Small intestine (tissue), 7 donors: Measurements from ENCODE around the gene CMYA5. TPM values are rescaled to one million over a fixed set of nuclear protein-coding genes. Genes with fewer than 3 reads are reported as not detected.
A peak's percentile ranks its signal among the peaks of the same experiment; 100 is the strongest.

ENCODE experiments used
- DNase-seq, 2 donors: peaks; one replicate each; pipeline versions ENCODE4 v3.0.0 to v3.0.0-alpha.2; 2013
- FAIRE-seq: peaks from 2 replicates; lab custom pipeline; 2012; peaks lifted over from hg19 to GRCh38; lab: Jason Lieb, UNC
- H3K27ac ChIP-seq, 3 donors: one replicate each; pipeline ENCODE4 v1.5.1; 2013; ENCODE audit warnings: low read length in 2 of 3, mild to moderate bottlenecking in 2 of 3, control low read depth in 1 of 3, inconsistent platforms in 1 of 3, low read depth in 1 of 3, moderate library complexity in 1 of 3
- H3K27me3 ChIP-seq, 3 donors: one replicate each; pipeline ENCODE4 v1.6.1; 2013; ENCODE audit warnings: low read length in 3 of 3, inconsistent platforms in 1 of 3; ENCODE audit not compliant: control insufficient read depth in 3 of 3, insufficient read depth in 3 of 3
- H3K36me3 ChIP-seq, 3 donors: one replicate each; pipeline ENCODE4 v1.6.1; 2013; ENCODE audit warnings: low read length in 3 of 3, inconsistent platforms in 1 of 3, low read depth in 1 of 3, mild to moderate bottlenecking in 1 of 3, moderate library complexity in 1 of 3; ENCODE audit not compliant: control insufficient read depth in 3 of 3, insufficient read depth in 2 of 3
- H3K4me1 ChIP-seq, 3 donors: one replicate each; pipeline ENCODE4 v1.6.1; 2013; ENCODE audit warnings: low read length in 2 of 3, inconsistent platforms in 1 of 3, low read depth in 1 of 3, mild to moderate bottlenecking in 1 of 3, moderate library complexity in 1 of 3; ENCODE audit not compliant: control insufficient read depth in 3 of 3, insufficient read depth in 2 of 3
- H3K4me3 ChIP-seq, 3 donors: one replicate each; pipeline ENCODE4 v1.5.1; 2013; ENCODE audit warnings: low read length in 3 of 3, control low read depth in 1 of 3, inconsistent platforms in 1 of 3, low read depth in 1 of 3, mild to moderate bottlenecking in 1 of 3, moderate library complexity in 1 of 3
- H3K9me3 ChIP-seq, 2 donors: one replicate each; pipeline ENCODE4 v1.6.1; 2013; ENCODE audit warnings: low read depth in 1 of 2, low read length in 1 of 2; ENCODE audit not compliant: control insufficient read depth in 2 of 2, insufficient read depth in 1 of 2
- WGBS, 3 donors: extraction: QIAGEN DNeasy Blood & Tissue Kit; methylation state at CpG; one replicate each; pipeline ENCODE4 v1.1.7; 2013; 5-methylcytosine and 5-hydroxymethylcytosine counted together
- polyA plus RNA-seq, 4 donors: library from polyadenylated mRNA; stranded (reverse) in 3 of 4; unstranded in 1 of 4; fragments of 200-250 nt in 3 of 4; fragments of 120-200 nt in 1 of 4; gene quantifications; one replicate each; pipeline versions ENCODE4 v1.2.1 to v1.2.3, GENCODE V29; 2013
- donor health status: healthy with polysubstance abuse.
- donor health status: control.
- donor health status: control.
- donor health status: Bipolar disorder and iron deficiency.
- donor health status: healthy.

CMYA5 gene
- polyA plus RNA-seq, 4 donors: 0.61 to 5.7 (median 1.6) TPM

DNA sequence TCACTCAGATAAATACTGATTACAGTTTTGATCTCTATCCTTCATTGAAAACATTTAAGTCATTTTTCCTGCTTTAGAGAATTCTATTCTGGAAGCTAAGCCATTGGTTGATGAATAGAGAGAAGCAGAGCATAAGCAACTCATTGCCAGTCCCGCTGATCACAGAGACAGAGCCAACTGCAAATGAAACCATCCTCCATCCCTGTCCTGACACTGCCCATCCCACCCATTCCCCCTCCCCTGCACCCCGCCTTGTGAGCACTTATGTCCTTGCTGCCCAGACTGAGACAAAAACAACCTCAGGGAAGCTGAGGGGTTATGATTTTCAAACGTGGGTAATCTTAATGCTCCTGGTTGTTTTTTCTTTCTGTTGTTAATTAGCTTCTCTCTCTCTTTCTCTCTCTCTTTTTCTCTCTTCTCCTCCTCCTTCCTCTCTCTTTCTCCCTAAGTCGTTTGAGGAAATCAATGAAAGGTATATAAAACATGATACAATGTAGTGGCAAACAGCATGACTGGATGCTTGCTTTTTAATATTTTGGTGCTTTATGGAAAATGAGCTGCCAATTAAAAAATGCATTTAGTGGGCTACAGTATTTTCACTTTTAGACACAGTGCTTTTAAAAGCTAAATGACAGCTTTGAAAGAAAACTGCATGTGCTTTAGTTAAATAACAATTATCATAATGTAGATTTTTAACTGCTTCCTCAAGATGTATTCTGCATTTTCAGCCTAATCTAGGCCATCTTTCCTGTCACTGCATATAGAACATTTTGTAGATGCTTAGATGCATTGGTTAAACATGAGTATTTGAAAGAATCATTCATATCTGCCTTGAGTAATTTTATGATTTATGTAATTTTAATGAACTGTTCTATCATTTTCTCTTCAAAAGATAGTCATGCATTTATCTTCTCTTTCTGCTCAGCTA, 57.3 kb downstream of the CMYA5 start:
- WGBS, 3 donors: 47 to 56% (median 49%) methylated on average over 4 of the region's 4 CpGs
- Histone ChIP-seq H3K4me1 (no peaks in the 10 kb centered on the region), H3K27ac (no peak overlapping the region), H3K9me3 (no peaks in the 10 kb centered on the region), H3K36me3 (no peaks in the 10 kb centered on the region), H3K4me3 (no peak overlapping the region), H3K27me3 (no peaks in the 10 kb centered on the region)
- DNase-seq: no peak
- no peak for FAIRE-seq

DNA sequence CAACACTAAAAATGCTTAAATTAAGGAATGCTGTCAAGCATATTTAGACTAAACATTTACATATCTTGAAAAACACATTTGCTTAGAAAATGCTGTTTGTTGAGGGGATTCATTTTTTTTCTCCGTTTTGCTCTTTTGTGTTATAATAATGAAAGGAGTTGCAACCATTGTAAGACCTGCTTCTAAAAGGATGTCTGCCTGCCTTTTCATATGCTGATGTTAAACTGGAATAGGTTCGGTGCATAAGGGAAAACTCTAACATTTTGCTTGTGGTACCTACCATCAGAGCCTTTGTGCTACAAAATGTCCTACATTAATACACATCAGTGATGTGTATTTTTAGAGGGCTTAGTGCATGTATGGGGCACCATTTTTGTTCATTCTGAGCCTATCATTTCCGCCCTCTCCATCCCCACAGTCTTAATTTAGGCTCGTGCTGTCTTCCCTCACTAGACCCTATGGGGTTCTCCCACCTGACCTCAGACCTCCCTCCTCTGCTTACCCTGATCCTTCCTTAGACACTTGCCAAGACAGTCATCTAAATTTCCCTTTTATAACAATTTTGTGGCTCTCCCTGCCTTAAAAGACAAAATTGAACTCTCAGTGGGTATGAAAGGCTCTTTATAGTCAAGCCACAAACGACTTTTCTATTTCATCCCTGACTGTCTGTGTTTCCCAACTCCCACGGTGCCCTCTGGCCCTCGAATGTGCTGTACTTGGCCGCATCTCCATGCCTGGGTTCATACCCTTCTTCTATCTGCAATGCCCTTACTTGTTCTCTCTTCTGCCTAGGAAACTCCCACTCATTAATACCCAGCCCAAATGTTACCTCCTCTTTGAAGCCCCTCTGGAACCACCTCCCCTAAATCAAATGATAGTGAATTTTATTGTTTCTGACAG, 61.2 kb downstream of the CMYA5 start:
- Histone ChIP-seq H3K9me3 (no peaks in the 10 kb centered on the region), H3K36me3 (no peaks in the 10 kb centered on the region), H3K4me1 (peaks cover 0 to 13% (median 0%) of the 10 kb centered on the region in 3 donors), H3K4me3 (no peak overlapping the region), H3K27ac (no peak overlapping the region), H3K27me3 (no peaks in the 10 kb centered on the region)
- 80 to 82% (median 81%) methylated on average over 8 of the region's 8 CpGs for WGBS, 3 donors
- DNase-seq (no peak), FAIRE-seq (no peak)

DNA sequence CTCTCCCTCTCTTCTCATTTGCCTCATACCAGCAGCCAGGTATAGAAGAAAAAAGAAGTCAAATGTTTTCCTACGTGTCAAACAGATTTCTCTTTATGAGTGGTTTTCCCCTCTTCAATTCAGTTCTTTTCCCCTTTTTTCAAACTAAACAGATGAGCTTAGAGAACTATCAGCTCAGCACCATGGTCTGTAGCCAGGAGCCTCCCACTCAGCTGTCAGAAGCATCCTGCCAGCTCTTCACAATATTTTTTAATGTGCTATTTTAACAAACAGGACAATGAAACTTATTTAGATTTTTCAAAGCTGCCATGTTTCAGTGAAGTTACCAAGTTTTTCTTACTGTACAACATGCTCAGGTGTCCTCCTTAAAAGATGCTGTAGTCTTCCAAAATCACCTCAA, 63.5 kb downstream of the CMYA5 start:
- FAIRE-seq (no peak), DNase-seq (no peak)

DNA sequence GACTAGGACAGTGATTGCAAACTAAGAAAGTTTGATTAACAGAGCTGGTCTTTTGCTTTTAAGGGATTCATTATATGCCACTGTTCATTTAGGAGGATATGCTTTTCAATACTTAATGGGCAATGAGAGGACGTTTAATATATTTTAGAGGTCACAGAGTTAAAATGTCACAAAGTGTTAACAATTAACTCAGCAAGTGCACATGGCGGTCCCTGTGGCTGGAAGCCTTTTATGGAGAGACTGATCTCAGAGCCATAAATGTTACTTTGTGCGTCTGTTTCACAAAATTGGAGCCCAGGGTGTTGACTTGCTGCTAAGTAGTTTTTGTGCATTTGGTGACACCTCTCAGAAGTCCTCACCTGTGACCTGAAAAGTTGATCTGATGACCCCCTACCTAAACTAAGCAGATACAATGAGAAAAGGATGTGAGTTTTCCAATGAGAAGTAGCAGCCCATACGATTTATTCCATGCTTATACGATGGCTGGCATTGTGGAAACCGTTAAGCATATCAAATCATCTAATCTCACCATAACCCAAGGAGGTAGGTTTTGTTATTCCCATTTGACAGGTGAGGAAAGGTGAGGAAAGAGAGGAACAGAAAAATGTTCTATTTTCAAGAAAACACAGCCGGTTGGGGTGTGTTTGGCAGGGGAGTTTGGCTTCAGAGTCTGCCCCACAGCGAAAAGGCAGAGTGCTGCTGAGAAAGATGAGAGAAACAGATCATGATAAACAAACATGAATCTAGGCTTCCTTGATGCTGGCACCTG, 64.4 kb downstream of the CMYA5 start:
- Histone ChIP-seq H3K36me3 (no peaks in the 10 kb centered on the region), H3K27me3 (peaks cover 0 to 3% (median 0%) of the 10 kb centered on the region in 3 donors), H3K4me1 (peaks cover 0 to 13% (median 0%) of the 10 kb centered on the region in 3 donors), H3K9me3 (no peaks in the 10 kb centered on the region), H3K4me3 (no peak overlapping the region), H3K27ac (peak overlapping the region in 1 of 3 donors; percentile 26)
- WGBS, 3 donors: 45 to 70% (median 63%) methylated on average over 8 of the region's 8 CpGs
- peak; percentile 2 to 55 for DNase-seq
- FAIRE-seq: no peak

More for the DNA sequence above, 63.5 kb downstream of the CMYA5 start:
- WGBS, 3 donors: 53 to 83% (median 67%) methylated on average over 1 of the region's 1 CpG
- Histone ChIP-seq H3K4me3 (no peak overlapping the region), H3K4me1 (peaks cover 0 to 13% (median 0%) of the 10 kb centered on the region in 3 donors), H3K9me3 (no peaks in the 10 kb centered on the region), H3K27ac (no peak overlapping the region), H3K27me3 (peaks cover 0 to 3% (median 0%) of the 10 kb centered on the region in 3 donors), H3K36me3 (no peaks in the 10 kb centered on the region)

DNA sequence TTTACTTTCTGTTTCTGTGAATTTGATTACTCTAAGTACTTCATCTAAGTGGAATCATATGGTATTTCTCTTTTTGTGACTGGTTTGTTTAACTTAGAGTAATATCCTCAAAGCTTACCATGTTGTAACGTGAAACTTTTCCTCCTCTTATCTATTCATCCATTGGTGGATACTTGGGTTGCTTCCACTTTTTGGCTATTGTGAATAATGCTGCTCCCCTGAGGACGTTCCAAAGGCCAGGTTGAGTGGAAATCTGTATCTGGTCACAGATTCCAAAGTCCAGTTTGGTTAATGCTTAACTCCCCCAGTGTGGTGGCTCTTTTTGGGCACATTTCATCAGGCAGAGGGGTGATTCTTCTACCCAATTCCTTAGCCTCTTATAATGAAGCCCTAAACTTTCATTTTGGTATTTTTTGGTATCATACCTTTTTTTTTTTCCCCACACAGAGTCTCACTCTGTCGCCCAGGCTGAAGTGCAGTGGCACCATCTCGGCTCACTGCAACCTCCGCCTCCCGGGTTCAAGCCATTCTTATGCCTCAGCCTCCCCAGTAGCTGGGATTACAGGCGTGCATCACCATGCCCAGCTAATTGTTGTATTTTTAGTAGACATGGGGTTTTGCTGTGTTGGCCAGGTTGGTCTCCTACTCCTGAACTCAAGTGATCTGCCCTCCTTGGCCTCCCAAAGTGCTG, 65.4 kb downstream of the CMYA5 start:
- no peak for FAIRE-seq

DNA sequence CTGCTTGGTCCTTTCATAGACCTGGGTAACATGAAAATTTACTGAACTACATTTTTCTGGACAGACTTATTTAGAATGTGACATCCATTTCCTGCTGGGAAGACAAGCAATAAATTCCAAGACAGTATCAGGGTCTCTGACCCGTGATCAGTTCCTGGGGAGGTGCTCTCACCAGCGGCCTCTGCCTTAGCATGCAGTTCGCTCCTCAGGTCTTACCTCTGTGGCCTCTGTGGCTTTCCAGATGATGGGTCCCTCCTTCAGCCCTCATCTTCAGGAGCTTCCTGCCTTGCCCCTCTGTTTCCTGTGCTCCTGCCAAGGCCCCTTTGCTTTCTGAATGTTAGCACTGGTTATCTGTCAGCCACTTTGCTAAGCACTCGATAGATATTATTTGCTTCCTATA, 66.4 kb downstream of the CMYA5 start:
- Histone ChIP-seq H3K27me3 (peaks cover 0 to 3% (median 0%) of the 10 kb centered on the region in 3 donors), H3K27ac (no peak overlapping the region), H3K4me3 (no peak overlapping the region), H3K9me3 (no peaks in the 10 kb centered on the region), H3K36me3 (no peaks in the 10 kb centered on the region), H3K4me1 (peaks cover 0 to 13% (median 0%) of the 10 kb centered on the region in 3 donors)
- WGBS, 3 donors: 59 to 78% (median 64%) methylated on average over 4 of the region's 4 CpGs
- peak in 1 of 2 donors; percentile 37 for DNase-seq
- FAIRE-seq: no peak

More for the DNA sequence above, 65.4 kb downstream of the CMYA5 start:
- H3K27ac ChIP-seq: peak overlapping the region in 1 of 3 donors; percentile 49
- H3K27me3 ChIP-seq: peaks cover 0 to 3% (median 0%) of the 10 kb centered on the region in 3 donors
- no peak overlapping the region for H3K4me3 ChIP-seq
- H3K9me3 ChIP-seq: no peaks in the 10 kb centered on the region
- peak; percentile 65 to 77 for DNase-seq
- no peaks in the 10 kb centered on the region for H3K36me3 ChIP-seq
- 61 to 75% (median 70%) methylated on average over 7 of the region's 7 CpGs for WGBS, 3 donors
- peaks cover 0 to 13% (median 0%) of the 10 kb centered on the region in 3 donors for H3K4me1 ChIP-seq

DNA sequence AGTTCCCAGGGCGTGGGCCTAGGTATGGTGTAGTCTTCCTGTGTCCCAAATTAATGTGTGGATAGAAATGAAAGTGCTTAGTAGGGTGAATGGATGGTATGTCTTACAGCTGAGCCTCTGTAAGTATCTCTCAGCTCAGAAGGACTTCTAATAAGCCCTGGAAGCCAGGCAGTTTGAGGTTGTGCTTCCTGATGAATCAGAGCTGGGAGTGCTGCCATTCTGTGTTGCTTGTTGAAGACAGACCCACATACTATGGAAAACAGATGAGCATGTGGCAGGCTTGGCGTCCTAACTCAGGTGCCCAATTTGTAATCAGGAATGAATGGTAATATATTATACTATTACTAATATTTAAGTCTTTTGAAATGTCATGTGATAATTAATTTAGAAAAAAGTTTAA, 69.8 kb downstream of the CMYA5 start:
- no peak for DNase-seq
- no peak overlapping the region for H3K27ac ChIP-seq
- H3K4me3 ChIP-seq: no peak overlapping the region
- 82 to 94% (median 85%) methylated on average over 2 of the region's 2 CpGs for WGBS, 3 donors
- peaks cover 0 to 8% (median 0%) of the 10 kb centered on the region in 3 donors for H3K4me1 ChIP-seq
- H3K27me3 ChIP-seq: peaks cover 0 to 3% (median 0%) of the 10 kb centered on the region in 3 donors
- H3K9me3 ChIP-seq: no peaks in the 10 kb centered on the region
- no peak for FAIRE-seq
- no peaks in the 10 kb centered on the region for H3K36me3 ChIP-seq
